ENCODE data around the gene SERP2.

The SERP2 gene

GRCh38 chr13:44413095-44413494 lies 39.5 kb downstream of the SERP2 start:
- no peak for DNase-seq (ENCODE audit: low read depth)

- no peak for DNase-seq (ENCODE audit: low read depth)
Observed at GRCh38 chr13:44414716-44415115, 41.1 kb downstream of the SERP2 start.

- DNase-seq (ENCODE audit: low read depth): no peak
Observed at GRCh38 chr13:44415815-44416214, 42.2 kb downstream of the SERP2 start.

- no peak for DNase-seq (ENCODE audit: low read depth)
Observed at GRCh38 chr13:44416301-44416700, 42.7 kb downstream of the SERP2 start.

- no peak for DNase-seq (ENCODE audit: low read depth)
Observed at GRCh38 chr13:44416744-44417143, 43.1 kb downstream of the SERP2 start.

- DNase-seq (ENCODE audit: low read depth): no peak
Observed at GRCh38 chr13:44417446-44417845, 43.8 kb downstream of the SERP2 start.

GRCh38 chr13:44417876-44418275 lies 44.3 kb downstream of the SERP2 start:
- no peak for DNase-seq (ENCODE audit: low read depth)

- no peak for DNase-seq (ENCODE audit: low read depth)
Observed at GRCh38 chr13:44420376-44421220, 47.0 kb downstream of the SERP2 start.

GRCh38 chr13:44421853-44422525 lies 48.4 kb downstream of the SERP2 start:
- no peak for DNase-seq (ENCODE audit: low read depth)

- no peak for DNase-seq (ENCODE audit: low read depth)
Observed at GRCh38 chr13:44422755-44423643, 49.4 kb downstream of the SERP2 start.

- no peak for DNase-seq (ENCODE audit: low read depth)
Observed at GRCh38 chr13:44423824-44424223, 50.2 kb downstream of the SERP2 start.

- DNase-seq (ENCODE audit: low read depth): no peak
Observed at GRCh38 chr13:44425041-44425814, 51.6 kb downstream of the SERP2 start.

GRCh38 chr13:44425815-44426078 lies 52.1 kb downstream of the SERP2 start:
- no peak for DNase-seq (ENCODE audit: low read depth)

GRCh38 chr13:44426461-44426860 lies 52.8 kb downstream of the SERP2 start:
- DNase-seq (ENCODE audit: low read depth): no peak

GRCh38 chr13:44429311-44429710 lies 55.7 kb downstream of the SERP2 start:
- no peak for DNase-seq (ENCODE audit: low read depth)

GRCh38 chr13:44431150-44431549 lies 57.5 kb downstream of the SERP2 start:
- DNase-seq (ENCODE audit: low read depth): no peak

- no peak for DNase-seq (ENCODE audit: low read depth)
Observed at GRCh38 chr13:44432650-44433049, 59.0 kb downstream of the SERP2 start.

GRCh38 chr13:44433863-44434765 lies 60.5 kb downstream of the SERP2 start:
- DNase-seq (ENCODE audit: low read depth): no peak

GRCh38 chr13:44434766-44435141 lies 61.1 kb downstream of the SERP2 start:
- DNase-seq (ENCODE audit: low read depth): no peak

- peak; percentile 84 for DNase-seq (ENCODE audit: low read depth)
Observed at GRCh38 chr13:44435142-44435918, 61.7 kb downstream of the SERP2 start.

All from stimulated activated CD8-positive, alpha-beta memory T cell treated with anti-CD3 and anti-CD28 coated beads, Interleukin-4, amount 100 ng/mL, for 24 hours (primary cell).